Epithelial cell of esophagus (primary cell): ENCODE results near the gene ADAM8.

ENCODE experiments used
- DNase-seq: peaks from one replicate; pipeline ENCODE4 v3.0.0; 2010; ENCODE audit warnings: low read depth
- H3K4me3 ChIP-seq: 2 replicates; pipeline ENCODE4 v1.5.1; 2011; ENCODE audit warnings: mild to moderate bottlenecking, low read length, control low read depth
- CTCF ChIP-seq: IDR thresholded peaks from 2 replicates; pipeline ENCODE4 v1.5.1; 2011; ENCODE audit warnings: low read depth, mild to moderate bottlenecking, low read length, control low read depth, inconsistent platforms; ENCODE audit not compliant: insufficient read depth; ENCODE audit errors: missing control alignments

ADAM8 gene

GRCh38 chr10:133277993-133278576 lies 1.4 kb upstream of the ADAM8 start:
- no peak overlapping the region for H3K4me3 ChIP-seq
- TF ChIP-seq CTCF: no peak
- no peak for DNase-seq

- TF ChIP-seq CTCF: no peak
Measured at GRCh38 chr10:133277277-133277992, 767 bp upstream of the ADAM8 start.

GRCh38 chr10:133276100-133276434 lies 601 bp downstream of the ADAM8 start:
- no peak overlapping the region for H3K4me3 ChIP-seq
- TF ChIP-seq CTCF: no peak
- DNase-seq: no peak

More at GRCh38 chr10:133277277-133277992, 767 bp upstream of the ADAM8 start:
- DNase-seq: no peak
- H3K4me3 ChIP-seq: no peak overlapping the region

GRCh38 chr10:133275684-133276092 lies 980 bp downstream of the ADAM8 start:
- no peak for TF ChIP-seq CTCF
- no peak overlapping the region for H3K4me3 ChIP-seq
- peak; percentile 46 for DNase-seq

GRCh38 chr10:133274751-133275683 lies 1.7 kb downstream of the ADAM8 start:
- H3K4me3 ChIP-seq: no peak overlapping the region
- DNase-seq: peak; percentile 90
- no peak for TF ChIP-seq CTCF

GRCh38 chr10:133273534-133274143 lies 3.0 kb downstream of the ADAM8 start:
- no peak for DNase-seq
- no peak for TF ChIP-seq CTCF
- no peak overlapping the region for H3K4me3 ChIP-seq
